K562 (cell line): ENCODE measurements around the gene DNAH8. TPM values are rescaled to one million over a fixed set of nuclear protein-coding genes. Genes with fewer than 3 reads are reported as not detected.

Experiments
- ATAC-seq: fragments of 200-7000 bp; cut with Tn5 transposase; 3 replicates; pipeline ENCODE4 v1.9.1; 2020; ENCODE audit warnings: moderate library complexity
- BruUV-seq: library from RNA; stranded (reverse); fragments of 400-500 nt; replicated peaks from 2 replicates; lab custom pipeline; 2021; lab: Mats Ljungman, UMichigan
- CTCF ChIA-PET: fragments of 300-600 bp; formaldehyde crosslinking; extraction: SDS; loops from one replicate; lab custom pipeline; 2021; ENCODE audit warnings: low intra/inter-chr PET ratio; lab: Yijun Ruan, JAX
- POLR2A ChIA-PET: fragments of 300-600, 350-650 bp; sonication (Branson Sonifier 250); formaldehyde crosslinking; extraction: SDS; loops from one replicate; lab custom pipeline; 2021; ENCODE audit warnings: antibody characterized with exemption, inconsistent platforms; lab: Yijun Ruan, JAX
- DNase-seq, 4 experiments: peaks; one replicate each; pipeline versions ENCODE4 v3.0.0 to v3.0.0-alpha.2; 2011 to 2018; ENCODE audit warnings: low spot score in 3 of 4, mixed read lengths in 3 of 4; ENCODE audit errors: extremely low read depth in 1 of 4
- FAIRE-seq: peaks from 2 replicates; lab custom pipeline; 2011; peaks lifted over from hg19 to GRCh38; lab: Jason Lieb, UNC
- H2AFZ ChIP-seq: 2 replicates; pipeline ENCODE4 v1.6.0; 2011; ENCODE audit warnings: low read depth, low read length, control low read depth, inconsistent platforms
- H3K27ac ChIP-seq: fragments of 200-600 bp; 3 replicates; pipeline ENCODE4 v1.8.0; 2011; ENCODE audit warnings: low read depth, mild to moderate bottlenecking, control low read depth, inconsistent platforms, low read length, moderate library complexity, mixed read lengths; ENCODE audit errors: extremely low read depth
- H3K27me3 ChIP-seq, 2 experiments: fragments of 300-600 bp in 1 of 2; 2 replicates in 1 of 2; 3 replicates in 1 of 2; pipeline versions ENCODE4 v1.6.0 to v1.8.0; 2011; ENCODE audit warnings: inconsistent platforms in 2 of 2, low read length in 2 of 2, mild to moderate bottlenecking in 1 of 2, mixed read lengths in 1 of 2, moderate library complexity in 1 of 2; ENCODE audit not compliant: control insufficient read depth in 2 of 2, insufficient read depth in 2 of 2
- H3K36me3 ChIP-seq: fragments of 300-600 bp; 3 replicates; pipeline ENCODE4 v1.8.0; 2011; ENCODE audit warnings: mild to moderate bottlenecking, low read length, inconsistent platforms; ENCODE audit not compliant: control insufficient read depth, insufficient read depth
- H3K4me1 ChIP-seq, 2 experiments: fragments of 200-600 bp in 1 of 2; replicated peaks in 1 of 2; 2 replicates in 1 of 2; 3 replicates in 1 of 2; pipeline versions ENCODE4 v1.5.1 to v1.8.0; 2011; ENCODE audit warnings: inconsistent platforms in 2 of 2, low read length in 2 of 2, mild to moderate bottlenecking in 1 of 2, mixed read lengths in 1 of 2, moderate library complexity in 1 of 2; ENCODE audit not compliant: control insufficient read depth in 2 of 2, insufficient read depth in 2 of 2
- H3K4me2 ChIP-seq: 2 replicates; pipeline ENCODE4 v1.6.1; 2011; ENCODE audit warnings: low read length, control low read depth, inconsistent platforms, mixed read lengths; ENCODE audit not compliant: insufficient read depth
- H3K4me3 ChIP-seq: fragments of 200-600 bp; sonication (generic), shearing (Covaris generic); 2 replicates; pipeline ENCODE4 v1.5.1; 2016; ENCODE audit warnings: control low read depth, inconsistent platforms
- H3K79me2 ChIP-seq: fragments of 200-600 bp; 3 replicates; pipeline ENCODE4 v1.8.0; 2011; ENCODE audit warnings: low read length, inconsistent platforms; ENCODE audit not compliant: control insufficient read depth, insufficient read depth
- H3K9ac ChIP-seq, 2 experiments: 2 replicates each; pipeline versions ENCODE4 v1.6.0 to v1.6.1; 2011; ENCODE audit warnings: low read depth in 2 of 2, low read length in 2 of 2, control low read depth in 1 of 2, inconsistent platforms in 1 of 2, mild to moderate bottlenecking in 1 of 2, mixed read lengths in 1 of 2; ENCODE audit not compliant: insufficient read depth in 1 of 2
- H3K9me1 ChIP-seq: one replicate; pipeline ENCODE4 v1.6.0; 2011; ENCODE audit warnings: inconsistent platforms, mild to moderate bottlenecking, low read length, moderate library complexity; ENCODE audit not compliant: control insufficient read depth, insufficient read depth
- H3K9me3 ChIP-seq: replicated peaks from 2 replicates; pipeline ENCODE4 v1.5.1; 2011; ENCODE audit warnings: low read depth, low read length, inconsistent platforms; ENCODE audit not compliant: control insufficient read depth, insufficient read depth
- H4K20me1 ChIP-seq: replicated peaks from 2 replicates; pipeline ENCODE4 v1.6.1; 2011; ENCODE audit warnings: low read length, inconsistent platforms, mixed read lengths; ENCODE audit not compliant: control insufficient read depth, insufficient read depth
- ID3 ChIP-seq, 2 experiments: fragments of 250-450 bp in 1 of 2; fragments of 450-650 bp in 1 of 2; sonication (Bioruptor Pico) in 1 of 2; IDR thresholded peaks; 2 replicates each; pipeline versions ENCODE4 v1.6.1 to v1.8.0; 2016 to 2021; ENCODE audit warnings: mild to moderate bottlenecking in 2 of 2, moderate library complexity in 2 of 2, missing compliant biosample characterization in 1 of 2, missing genetic modification characterization in 1 of 2
- MCM5 ChIP-seq: fragments of 450-650 bp; IDR thresholded peaks from 2 replicates; pipeline ENCODE4 v1.6.1; 2016; ENCODE audit warnings: low read depth
- NKRF ChIP-seq: fragments of 450-650 bp; IDR thresholded peaks from 2 replicates; pipeline ENCODE4 v1.6.1; 2016; ENCODE audit warnings: borderline replicate concordance
- WGBS: fragments of 100-300 bp; shearing (Covaris generic); methylation state at CpG from one replicate; pipeline ENCODE4 v1.1.6; 2016; ENCODE audit warnings: low coverage, mixed read lengths; ENCODE audit not compliant: insufficient coverage; ENCODE audit errors: missing lambda C conversion rate; 5-methylcytosine and 5-hydroxymethylcytosine counted together
- in situ Hi-C: fragments of 300-500 bp; cut with MboI; formaldehyde crosslinking; loops from 4 replicates; pipeline ENCODE4 v1.15.0; 2018; ENCODE audit warnings: inconsistent platforms, mixed read lengths
- intact Hi-C: fragments of 100-400 bp; cut with micrococcal nuclease; formaldehyde crosslinking; loops from 2 replicates; pipeline ENCODE4 v1.14.2; 2022
- polyA plus RNA-seq, 8 experiments: library from polyadenylated mRNA; depleted of rRNA in 4 of 8; stranded (reverse) in 5 of 8; unstranded in 3 of 8; fragments of >200 nt; fragmentation: Nextera tagmentation in 2 of 8; fragmentation: Illumina TruSeq in 1 of 8; extraction: Ambion mirVana in 2 of 8; extraction: Trizol in 1 of 8; gene quantifications; 2 replicates each; pipeline versions ENCODE4 v1.2.1 to v1.2.3, GENCODE V29; 2011 to 2014; ENCODE audit warnings: inconsistent platforms in 1 of 8, missing spikeins in 1 of 8
- total RNA-seq, 7 experiments: library from RNA; depleted of rRNA in 6 of 7; stranded (reverse); fragments of >200 nt in 6 of 7; fragmentation: Illumina TruSeq in 2 of 7; extraction: Trizol in 2 of 7; gene quantifications; 2 replicates each; pipeline versions ENCODE4 v1.2.1 to v1.2.3, GENCODE V29; 2011 to 2021; ENCODE audit warnings: low replicate concordance in 1 of 7

The DNAH8 gene
- total and polyA plus RNA-seq, 9 of the 15 experiments (the other 6 are each of a cell fraction or from before 2014, with no cell fraction given) = 1.2 to 4.2 (median 2.9) TPM

- CTCF ChIA-PET = no interaction called here
- H3K79me2 ChIP-seq = peaks cover 52% of the 10 kb centered on the region
Observed at GRCh38 chr6:38684904-38685303, 30.2 kb upstream of the DNAH8 start.

More at GRCh38 chr6:38684904-38685303, 30.2 kb upstream of the DNAH8 start:
- no peak overlapping the region for H3K27ac ChIP-seq
- in situ Hi-C loops (no loop called here), intact Hi-C loops (no loop called here)
- no peak overlapping the region for H3K4me3 ChIP-seq
- peaks cover 64% of the 10 kb centered on the region for H3K36me3 ChIP-seq
- DNase-seq = no peak
- no peak for ATAC-seq
- no peak for TF ChIP-seq NKRF
- TF ChIP-seq MCM5 = no peak
- no peak for TF ChIP-seq ID3 (CRISPR knock-in tag; IDR thresholded peaks at IDR 0.05)
- TF ChIP-seq ID3 (tag; IDR thresholded peaks at IDR 0.05) = peak; percentile 81; the same call in 1 of the 2 replicates
- no peaks in the 10 kb centered on the region for H3K9me1 ChIP-seq
- no peaks in the 10 kb centered on the region for H3K27me3 ChIP-seq
- H4K20me1 ChIP-seq = peaks cover 18% of the 10 kb centered on the region
- no peak for FAIRE-seq
- no peak overlapping the region for H3K9ac ChIP-seq
- no peaks in the 10 kb centered on the region for H3K4me1 ChIP-seq
- no peak overlapping the region for H2AFZ ChIP-seq
- no peak overlapping the region for H3K4me2 ChIP-seq
- POLR2A ChIA-PET = interaction anchor here (0.8 kb wide), 1 partner anchor 737 kb away, joined by 3 read pairs; no protein-coding TSS in a partner anchor
- no peaks in the 10 kb centered on the region for H3K9me3 ChIP-seq
- BruUV-seq = no TSS peak
- 84% methylated on average over 3 of the region's 3 CpGs for WGBS
